NT2/D1 (cell line): ENCODE data around the gene DLG2.

Source experiments
- YY1 ChIP-seq: IDR thresholded peaks from 2 replicates; pipeline ENCODE4 v1.6.1; 2011; ENCODE audit not compliant: insufficient read length, insufficient read depth
- ZNF274 ChIP-seq: IDR thresholded peaks from 2 replicates; pipeline ENCODE4 v1.6.1; 2011; ENCODE audit warnings: mild to moderate bottlenecking, low read depth, low read length

GRCh38 chr11:84164728-84165127, 1462.4 kb downstream of the DLG2 start:
- TF ChIP-seq YY1 (no peak), ZNF274 (no peak)
